Stimulated activated CD8-positive, alpha-beta memory T cell treated with anti-CD3 and anti-CD28 coated beads, Interleukin-2, amount 100 ng/mL, for 1 hour (primary cell): Measurements from ENCODE around the gene TCAIM.
A peak's percentile ranks its signal among the peaks of the same experiment; 100 is the strongest.
"Not testable (repeated sequence)": the region's sequence is repeated elsewhere in the genome, so short reads cannot be mapped to it uniquely, and the experiment has no call there.

Source experiments
- DNase-seq, 2 donors: peaks; one replicate each; pipeline ENCODE4 v3.0.0-alpha.2; 2020; ENCODE audit warnings: low read depth in 2 of 2

TCAIM gene

DNA sequence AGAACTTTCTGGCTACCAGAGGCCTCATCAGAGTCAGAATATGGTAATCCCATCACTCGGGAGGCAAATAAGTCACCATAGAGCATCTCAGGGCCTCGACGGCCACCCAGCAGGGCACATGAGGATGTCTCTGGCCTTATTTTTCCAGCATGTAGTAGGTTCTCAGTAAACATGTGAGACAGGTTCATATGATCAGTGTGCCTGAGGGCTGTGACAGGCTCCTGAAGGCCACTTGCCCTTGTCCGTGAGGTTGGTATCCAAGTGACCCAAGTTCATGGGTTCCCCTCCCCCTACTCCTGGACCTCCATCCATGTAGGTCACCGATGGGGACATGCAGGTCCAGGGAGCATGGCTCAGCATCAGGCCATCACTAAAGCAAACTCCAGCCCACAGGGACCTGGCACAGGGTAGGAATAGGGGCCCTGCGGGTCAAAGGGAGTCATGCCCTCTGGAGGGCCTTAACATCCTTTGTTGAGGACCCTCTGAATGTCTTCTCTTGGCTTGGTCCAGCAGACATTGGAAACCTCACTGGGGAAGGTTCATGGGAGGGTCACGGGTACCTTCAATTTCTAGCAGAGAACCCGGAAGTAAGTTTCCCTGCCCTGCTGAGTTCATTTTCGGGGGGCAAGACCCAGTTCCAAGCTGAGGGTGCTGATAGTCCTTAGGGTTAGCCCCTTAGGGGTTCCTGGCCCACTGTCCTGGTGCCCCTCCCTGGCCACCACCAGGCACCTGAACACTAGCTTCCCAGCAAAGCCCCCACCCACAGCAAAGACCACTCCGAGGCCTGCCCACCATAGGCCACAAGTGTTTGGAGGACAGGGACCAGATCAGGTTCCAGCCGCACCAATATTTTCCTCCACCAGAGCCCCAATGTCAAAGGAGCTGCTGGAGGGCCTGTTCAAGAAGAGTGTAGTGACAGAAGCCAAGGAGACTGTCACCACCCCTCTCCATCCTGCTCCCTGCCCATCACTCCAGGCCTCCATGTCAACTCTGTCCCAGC is 77.8 kb downstream of the TCAIM start:
- no peak for DNase-seq

DNA sequence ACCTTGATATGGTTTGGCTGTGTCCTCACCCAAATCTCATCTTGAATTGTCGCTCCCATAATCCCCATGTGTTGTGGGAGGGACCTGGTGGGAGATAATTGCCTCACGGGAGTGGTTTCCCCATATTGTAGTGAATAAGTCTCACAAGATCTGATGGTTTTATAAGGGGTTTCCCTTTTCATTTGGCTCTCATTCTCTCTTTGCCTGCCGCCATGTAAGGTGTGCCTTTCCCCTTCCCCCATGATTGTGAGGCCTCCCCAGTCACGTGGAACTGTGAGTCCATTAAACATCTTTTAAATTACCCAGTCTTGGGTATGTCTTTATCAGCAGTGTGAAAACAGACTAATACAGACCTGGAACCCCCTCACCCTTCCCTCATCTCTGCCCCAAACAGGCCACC is 79.6 kb downstream of the TCAIM start:
- not testable (repeated sequence) for DNase-seq

DNA sequence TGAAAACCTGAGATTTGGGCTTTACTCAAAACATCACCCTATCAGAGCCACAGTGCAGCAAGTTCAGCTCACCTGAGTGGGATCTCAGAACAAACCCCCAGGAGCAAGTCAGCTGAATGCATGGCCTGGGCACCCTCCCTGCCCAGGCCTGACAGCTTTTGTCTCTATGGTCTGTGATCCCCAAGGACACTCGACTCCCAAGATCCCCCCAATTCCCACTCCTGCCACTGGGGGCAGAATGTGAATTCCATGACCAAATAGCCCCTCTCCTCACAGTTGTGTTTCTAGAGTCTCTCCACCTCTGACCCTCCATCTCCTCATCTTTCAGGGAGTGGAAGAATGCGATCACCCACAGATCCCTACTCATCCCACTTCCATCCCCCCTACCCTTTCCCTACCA is 80.0 kb downstream of the TCAIM start:
- no peak for DNase-seq

DNA sequence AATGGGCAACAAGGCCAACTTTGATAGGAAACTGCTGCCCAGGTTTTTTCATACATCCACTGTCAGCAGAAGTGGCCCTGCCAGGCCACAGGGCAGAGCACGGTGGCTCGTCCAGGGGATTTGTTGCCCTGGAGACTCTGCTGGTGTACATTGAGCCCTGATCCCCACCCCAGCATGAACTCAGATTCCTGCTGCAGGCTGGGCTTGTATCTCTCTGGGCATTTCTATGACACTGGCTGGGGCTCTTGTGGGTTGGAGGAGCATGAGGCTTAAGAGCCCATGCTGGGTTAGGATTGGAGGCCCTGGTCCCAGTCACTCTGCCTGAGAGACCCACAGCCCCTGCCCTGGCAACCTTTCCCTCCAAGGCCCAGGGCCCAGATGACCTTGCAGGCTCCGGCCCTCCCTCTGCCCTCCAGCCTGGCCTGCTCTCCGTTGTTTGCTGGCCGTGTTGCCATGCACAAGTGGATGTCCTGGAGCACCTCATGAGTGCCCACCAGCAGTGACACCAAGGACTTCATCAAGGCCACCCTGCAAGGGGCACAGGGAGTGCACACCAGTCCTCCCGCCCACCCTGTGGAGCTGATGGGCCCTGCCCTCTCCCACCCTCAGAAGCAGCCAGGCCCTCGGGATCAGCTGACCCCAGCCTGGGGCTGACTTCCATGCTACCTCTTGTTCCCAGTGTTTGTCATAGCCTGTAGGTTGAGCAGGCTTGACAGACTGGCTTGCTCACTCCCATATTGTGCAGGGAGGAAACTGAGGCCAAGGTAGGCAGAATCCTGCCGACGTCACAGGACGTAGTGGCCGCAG is 80.8 kb downstream of the TCAIM start:
- DNase-seq = no peak

DNA sequence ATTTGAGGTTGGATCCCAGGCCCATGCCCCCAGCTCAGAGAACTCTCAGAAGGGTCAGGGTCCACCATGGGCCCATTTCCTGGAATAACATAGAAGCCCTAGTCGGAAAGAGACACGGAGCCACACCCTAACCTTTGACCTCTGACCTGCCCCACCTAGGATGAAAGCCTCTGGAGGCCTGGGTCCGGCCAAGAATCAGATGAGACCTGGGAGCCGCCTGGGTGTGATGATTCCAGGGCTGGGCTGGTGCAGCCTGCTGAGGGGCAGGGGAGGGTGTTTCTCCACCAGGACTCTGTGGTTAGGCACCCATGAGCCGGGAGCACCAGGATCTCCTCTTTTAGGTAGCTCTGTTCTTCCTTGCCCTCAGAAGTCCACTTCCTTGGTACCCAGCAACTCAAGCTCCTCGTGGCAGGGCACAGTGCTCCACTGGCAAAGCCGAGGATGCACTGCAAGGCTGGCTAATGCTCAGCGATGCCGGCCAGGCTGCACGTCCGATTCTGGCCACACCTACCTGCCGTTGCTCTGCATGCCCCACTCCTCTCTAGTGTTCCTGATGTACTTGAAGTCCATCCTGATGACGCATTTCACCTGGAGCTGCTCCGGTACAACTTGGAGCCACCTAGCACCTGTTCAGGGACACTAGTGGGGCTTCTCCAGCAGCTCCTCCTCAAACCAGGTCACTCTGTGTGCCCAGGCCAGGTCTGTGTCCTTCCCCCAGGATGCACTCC is 81.5 kb downstream of the TCAIM start:
- DNase-seq = no peak

DNA sequence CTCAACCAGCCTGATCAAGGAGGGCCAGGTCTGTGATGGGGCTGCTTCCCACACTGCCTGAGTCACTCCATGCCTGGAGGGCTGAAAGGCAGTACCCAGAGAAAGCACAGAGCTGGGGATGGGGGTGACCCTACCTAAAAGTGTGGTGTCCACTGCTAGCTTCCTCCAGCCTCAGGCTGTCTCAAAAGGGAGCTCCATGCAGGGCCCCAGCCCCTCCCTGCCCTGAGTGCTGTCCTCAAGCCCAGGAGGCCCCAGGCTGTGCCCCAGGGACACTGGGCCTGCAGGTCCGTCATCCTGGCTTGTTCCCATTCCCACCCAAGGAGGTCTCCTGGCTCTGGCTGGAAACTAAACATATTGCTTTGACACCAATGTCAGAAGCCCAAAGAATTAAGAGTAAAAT is 82.1 kb downstream of the TCAIM start:
- DNase-seq = no peak

DNA sequence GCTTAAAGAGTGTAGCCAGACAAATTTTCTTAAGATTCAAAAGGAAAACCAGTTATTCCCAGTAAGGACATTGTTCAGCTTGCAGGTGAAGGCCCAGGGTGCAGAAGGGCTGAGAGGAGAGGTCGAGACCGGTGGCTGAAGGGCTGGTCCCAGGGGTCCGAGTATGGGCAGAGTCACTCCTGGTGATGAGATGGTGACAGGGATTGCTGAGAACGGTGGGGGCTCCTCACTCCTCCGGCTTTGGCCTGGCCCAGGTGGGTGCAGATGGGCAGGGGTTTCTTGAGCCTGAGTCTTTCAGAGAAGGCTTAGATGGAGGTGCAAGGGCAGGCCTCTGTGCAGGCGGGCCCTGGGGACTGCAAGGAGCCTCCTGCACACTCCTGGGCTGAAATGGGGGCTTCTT is 82.7 kb downstream of the TCAIM start:
- DNase-seq = no peak

DNA sequence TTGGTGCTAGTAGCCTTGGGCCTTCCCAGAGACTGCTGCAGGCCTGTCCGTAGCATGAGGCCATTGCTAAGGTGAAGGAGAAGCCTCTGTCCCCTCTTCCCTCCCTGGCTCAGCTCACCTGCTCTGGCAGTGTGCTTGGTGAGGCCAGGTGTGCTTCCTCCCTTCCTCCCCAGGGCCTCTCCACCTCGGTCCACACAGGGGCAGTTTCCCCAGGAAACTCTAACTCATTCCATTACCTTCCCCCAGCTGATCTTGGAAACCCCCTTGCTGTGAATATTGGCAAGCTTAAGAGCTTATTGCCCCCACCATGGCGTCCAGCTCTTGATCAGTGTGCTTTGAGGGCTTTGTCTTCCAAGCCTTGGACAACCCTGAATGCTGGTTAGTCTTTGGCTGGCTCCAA is 86.2 kb downstream of the TCAIM start:
- no peak for DNase-seq

DNA sequence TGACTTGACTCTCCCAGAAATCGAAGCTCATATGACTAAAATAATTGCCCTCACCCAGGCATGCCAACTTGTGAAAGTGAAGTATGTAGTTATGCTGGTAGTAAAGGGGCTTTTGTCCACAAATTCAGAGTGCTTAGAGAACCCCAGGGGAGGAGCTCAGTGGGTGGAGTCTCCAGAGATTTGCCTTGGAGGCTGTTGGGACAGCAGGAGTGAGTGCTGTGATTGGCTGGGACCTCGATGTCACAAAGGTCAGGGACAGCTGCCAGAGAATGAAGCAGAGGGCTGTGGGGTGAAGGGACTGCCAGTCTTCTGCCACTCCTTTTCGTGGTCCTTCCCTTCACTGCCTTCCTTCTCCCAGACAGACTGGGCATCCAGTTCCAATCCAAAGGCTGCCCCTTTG is 89.1 kb downstream of the TCAIM start:
- no peak for DNase-seq

DNA sequence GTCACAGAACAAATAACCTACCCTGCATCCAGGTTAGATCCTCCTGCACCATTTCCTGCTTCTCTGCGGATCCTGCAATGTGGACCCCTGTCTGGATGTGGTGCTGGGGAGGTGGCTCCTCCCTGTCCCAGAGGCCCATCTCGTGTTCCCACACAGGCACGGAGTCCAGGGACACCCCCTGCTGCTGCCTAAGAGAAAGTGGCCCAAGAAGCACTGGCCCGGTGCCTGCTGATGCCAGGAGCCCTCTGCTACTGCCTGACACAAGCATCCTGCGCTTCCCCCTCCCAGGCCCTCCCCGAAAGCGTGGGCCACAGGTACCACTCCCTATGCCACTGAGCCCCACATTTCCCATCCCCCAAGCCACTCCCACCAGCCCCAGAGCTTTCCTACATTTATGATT is 90.3 kb downstream of the TCAIM start:
- DNase-seq = no peak

DNA sequence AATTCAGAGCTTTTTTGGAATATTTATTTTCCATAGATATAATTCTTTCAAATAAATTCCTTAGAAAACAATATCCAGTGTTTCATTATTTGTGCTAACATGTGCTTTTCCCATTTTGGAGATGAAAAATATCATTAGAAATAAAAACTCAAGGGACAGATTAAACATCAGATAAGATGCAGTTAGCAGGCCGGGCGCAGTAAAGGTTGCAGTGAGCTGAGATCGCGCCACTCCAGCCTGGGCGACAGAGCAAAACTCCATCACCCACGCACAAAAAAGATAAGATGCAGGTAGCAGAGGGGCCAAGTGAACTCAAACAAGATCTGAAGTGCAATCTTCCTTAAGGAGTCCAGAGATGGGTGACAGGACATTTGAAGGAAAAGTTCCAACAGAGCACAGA is 90.9 kb downstream of the TCAIM start:
- no peak for DNase-seq

DNA sequence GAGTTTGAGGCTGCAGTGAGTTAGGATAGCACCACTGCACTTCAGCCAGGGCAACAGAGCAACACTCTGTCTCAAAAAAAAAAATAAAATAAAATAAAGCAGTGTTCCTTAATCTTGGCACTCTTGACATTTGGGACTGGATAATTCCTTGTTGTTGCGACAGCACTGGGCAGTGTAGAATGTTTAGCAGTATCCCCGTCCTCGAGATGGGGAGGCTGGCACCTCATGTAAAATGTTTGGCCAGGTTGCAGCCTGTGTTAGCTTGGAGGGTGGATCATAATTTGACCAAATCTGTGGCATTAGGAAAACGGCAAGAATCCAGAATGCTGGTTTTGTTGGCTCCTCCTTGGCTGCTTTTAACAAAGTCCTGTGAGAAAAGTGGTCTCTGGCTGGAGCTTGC is 91.9 kb downstream of the TCAIM start:
- DNase-seq = no peak

DNA sequence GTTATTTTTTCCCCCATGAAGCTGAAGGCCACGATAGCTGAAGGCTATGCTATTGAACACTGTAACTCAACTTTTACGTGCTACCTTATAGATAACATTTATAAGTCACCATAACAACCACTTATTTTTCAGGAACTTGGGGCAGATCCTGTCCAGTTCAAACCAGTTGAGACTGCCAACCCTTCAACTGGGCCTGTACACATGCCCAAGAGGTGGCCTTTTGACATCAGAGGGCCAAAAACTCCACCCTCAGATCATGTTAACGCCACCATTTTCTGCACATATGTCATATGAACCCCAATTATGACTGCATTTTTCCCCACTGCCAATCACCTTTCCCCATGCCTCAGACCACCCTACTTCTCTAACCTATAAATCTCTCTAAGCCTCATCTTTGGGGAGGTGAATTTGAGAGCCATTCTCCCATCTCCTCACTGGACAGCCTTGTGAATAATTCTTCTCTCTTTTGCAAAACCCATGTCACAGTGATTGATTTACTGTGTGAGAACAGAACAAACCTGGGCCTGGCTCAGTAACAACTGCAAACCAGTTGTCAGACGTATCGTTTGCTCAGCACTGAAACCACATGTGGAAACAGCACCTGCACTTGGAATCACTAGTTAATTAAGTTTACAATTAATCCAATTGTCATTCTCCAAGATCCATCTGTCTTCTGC is 96.4 kb downstream of the TCAIM start:
- DNase-seq = no peak

DNA sequence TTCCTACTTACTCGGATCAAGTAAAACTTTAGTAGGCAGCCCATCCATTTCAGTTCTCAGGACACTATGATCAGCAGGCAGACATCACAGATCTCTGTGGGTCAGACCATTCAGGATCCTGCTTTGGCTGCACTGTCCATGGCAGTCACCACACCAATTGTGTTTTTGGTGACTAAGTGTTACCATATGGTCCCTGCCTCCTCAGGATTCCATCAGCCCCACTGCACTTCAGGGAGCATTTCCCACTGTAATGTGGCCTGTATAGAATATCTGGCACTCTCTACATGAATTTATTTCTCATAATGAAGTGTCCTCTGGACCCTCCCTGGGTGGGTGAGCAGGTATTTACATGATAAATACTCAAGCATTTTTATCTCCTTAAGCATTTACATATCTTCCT is 97.6 kb downstream of the TCAIM start:
- no peak for DNase-seq

DNA sequence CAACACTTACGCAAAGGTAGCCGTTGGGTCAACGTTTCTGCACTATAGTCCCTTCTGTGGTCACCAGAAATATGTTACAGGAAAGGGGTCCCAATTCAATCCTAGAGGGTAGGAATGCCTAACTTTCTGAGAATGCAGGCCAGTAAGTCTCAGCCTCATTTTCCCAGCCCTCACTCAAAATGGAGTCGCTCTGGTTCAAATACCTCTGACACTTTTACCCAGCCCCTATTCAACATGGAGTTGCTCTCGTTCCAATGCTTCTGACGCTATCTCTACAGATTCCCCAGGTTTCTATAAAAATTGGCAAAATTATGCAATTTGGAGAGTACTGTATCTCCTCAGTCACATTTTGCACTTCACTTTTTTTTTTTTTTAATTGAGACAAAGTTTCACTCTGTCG is 99.2 kb downstream of the TCAIM start:
- DNase-seq = no peak

DNA sequence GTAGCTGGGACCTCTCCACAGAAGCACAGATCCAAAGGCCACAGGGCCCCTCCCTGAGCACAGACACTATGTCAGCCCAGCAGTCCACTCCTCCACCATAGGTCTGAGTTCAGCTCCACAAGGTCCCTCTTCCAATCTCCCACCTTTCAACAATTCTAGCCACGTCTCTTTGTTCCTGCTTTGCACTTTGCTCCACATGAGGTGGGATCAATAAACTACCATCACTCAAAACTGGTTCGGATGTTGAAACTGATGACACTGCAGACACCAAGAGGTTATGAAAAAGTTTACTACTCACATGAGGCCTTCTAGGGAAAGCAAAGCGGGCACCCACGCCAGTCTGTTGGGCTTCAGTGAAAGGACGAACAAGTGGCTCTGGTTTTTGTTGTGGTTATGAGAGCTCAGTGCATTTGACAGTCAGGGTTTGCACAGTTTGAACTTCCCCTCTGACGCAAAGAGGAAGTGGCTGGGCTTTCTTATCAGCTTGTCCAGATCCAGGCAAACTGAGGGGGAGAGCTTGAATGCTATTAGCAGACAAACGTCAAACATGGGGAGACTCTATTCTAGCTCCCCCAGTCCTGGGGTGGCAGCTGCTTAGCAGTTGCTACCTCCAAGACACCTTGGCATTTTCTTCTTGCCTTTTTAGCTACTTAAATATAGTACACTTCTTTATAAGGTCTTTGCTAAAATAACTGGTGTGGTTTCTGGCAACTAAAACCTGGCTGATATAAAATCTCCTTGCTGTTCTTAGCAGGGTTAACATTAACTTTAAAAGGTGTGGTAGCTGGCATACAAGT is 101.1 kb downstream of the TCAIM start:
- peak; percentile 24 to 30 for DNase-seq

DNA sequence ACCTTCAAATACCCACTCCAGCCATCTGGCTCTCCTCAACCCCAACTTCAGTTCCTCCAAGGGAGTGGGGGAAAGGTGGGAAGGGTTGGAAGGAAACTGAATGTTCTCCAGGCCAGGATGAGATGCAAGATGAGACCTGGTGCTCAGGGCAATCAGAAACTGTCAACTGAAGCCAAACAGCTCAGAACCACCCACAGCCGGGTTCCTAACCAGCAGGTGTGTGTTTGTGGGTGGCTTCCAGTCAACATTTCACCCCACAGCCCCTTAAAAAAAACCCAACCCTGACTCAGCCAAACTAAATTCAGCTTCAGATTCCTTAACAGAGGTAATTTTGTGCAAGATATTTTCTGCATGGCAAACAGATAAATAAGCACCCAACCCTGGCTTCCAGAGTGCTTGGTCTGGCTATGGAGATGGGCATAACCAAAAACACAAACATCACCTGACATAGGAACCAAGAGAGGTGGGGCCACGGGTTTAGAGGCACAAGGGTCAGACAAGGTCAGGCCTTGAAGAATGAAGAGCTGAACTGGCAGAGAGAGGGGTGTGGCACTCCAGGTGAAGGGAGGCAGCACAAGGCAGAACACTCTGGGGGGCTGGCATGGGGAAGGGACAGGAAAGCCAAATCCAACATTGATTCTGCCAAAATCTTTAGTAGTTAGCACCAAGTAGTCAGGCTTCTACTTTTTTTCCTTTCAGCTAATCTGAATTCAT is 104.2 kb downstream of the TCAIM start:
- no peak for DNase-seq

DNA sequence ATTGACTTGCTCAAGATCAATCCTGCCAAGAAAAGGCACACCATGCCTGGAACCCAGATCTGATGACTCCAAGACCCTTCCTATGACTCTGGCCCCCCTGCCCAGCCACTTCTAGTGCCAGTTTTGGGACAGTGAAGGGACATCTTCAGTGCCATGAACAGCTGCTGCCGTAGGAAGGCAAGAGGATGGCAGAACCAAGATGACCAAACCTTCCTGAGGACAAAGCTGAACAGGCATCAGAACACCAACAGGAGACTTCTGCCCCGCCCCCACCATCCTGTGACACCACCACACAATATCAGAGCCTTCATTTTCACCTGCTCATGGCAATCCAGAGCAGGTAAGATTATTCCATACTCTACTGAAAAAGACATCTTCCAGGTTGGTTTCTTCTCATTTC is 105.9 kb downstream of the TCAIM start:
- no peak for DNase-seq

DNA sequence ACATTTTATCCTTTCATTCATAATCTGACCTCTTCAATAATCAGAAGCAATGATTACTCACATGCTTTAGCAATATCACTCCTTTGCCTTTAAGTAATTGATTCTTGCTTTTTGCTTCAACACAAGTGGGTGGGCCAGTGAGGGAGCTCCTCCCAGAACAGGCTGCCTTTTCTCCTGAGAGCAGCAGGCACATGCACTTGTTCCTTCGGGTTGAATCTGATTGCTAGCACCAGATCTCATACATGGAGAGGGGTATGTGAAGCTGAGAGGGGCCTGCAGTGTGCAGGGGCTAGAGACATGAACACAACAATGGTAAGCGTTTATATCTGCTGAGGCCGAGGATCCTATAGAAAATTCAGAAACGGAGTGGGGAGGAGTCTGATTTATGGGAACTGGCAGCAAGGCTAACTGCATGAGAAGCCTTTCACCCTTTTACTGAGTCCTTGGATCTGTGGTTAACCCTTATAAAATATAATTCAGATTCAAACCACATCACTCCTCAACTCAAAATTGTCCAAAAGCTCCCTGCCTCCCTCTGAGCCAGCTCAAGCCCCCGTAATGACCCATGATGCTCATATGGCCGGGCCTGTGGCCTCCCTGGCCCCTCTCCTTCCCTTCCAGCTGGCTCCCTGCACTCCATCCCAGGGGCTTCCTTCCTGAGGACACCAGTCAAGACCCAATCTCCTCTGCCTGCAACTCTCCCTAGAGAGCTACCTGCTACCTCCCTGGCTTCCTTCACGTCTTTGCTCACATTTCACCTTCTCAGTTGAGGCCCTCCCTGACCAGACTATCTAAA is 106.5 kb downstream of the TCAIM start:
- no peak for DNase-seq
